Activated CD8-positive, alpha-beta memory T cell treated with anti-CD3 and anti-CD28 coated beads, Interleukin-2, amount 50 U/mL, for 1 hour (primary cell): ENCODE measurements around the gene PEPD.

Experiments
- DNase-seq: peaks from one replicate; pipeline ENCODE4 v3.0.0-alpha.2; 2020; ENCODE audit errors: extremely low read depth

Gene PEPD

DNA sequence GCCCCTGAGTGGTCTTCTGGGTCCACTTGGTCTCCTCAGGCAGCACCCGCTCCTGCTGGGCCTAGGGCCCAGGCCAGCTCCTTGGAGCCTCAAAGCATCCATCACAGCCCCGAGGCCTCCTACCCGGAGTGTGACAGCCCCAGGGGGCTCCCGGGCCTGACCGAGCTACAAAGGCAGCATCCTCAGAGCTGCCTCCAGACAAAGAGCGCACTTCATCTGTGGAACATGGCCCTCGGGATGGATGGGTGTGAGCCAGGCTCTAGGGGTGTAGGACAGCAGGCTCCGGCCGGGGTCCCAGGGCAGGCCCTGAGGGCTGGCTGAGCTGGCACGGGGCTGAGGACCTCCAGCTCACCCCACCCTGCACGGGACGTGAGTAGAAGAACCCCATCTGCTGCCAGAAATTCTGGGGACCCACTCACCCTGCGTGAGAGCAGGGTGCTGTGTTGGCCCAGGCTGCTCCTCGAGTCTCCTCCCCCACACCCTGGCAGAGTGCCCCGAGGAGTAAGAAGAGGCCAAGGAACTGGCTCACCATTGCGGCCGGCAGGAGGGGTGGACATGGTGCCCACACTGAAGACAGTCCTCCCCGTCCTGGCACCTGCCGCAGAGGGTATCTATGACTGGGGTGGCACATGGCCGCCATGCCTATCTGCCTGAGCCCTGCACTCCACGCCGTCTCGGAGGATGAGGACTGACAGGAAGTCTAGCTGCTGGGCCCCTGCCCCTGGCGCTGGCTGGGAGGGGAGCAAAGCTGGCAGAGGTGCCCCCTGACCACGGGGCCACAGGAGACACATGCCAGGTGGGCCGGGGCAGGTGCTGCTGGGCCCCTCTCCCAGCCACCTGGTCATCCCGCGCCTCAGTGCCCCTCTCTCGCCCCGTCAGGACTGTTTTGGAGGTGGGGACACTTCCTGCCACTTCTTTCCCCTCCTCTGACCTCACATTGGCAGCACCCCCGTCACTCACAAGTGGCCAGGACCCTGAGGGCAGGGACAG is 125.7 kb downstream of the PEPD start:
- DNase-seq, result no peak

DNA sequence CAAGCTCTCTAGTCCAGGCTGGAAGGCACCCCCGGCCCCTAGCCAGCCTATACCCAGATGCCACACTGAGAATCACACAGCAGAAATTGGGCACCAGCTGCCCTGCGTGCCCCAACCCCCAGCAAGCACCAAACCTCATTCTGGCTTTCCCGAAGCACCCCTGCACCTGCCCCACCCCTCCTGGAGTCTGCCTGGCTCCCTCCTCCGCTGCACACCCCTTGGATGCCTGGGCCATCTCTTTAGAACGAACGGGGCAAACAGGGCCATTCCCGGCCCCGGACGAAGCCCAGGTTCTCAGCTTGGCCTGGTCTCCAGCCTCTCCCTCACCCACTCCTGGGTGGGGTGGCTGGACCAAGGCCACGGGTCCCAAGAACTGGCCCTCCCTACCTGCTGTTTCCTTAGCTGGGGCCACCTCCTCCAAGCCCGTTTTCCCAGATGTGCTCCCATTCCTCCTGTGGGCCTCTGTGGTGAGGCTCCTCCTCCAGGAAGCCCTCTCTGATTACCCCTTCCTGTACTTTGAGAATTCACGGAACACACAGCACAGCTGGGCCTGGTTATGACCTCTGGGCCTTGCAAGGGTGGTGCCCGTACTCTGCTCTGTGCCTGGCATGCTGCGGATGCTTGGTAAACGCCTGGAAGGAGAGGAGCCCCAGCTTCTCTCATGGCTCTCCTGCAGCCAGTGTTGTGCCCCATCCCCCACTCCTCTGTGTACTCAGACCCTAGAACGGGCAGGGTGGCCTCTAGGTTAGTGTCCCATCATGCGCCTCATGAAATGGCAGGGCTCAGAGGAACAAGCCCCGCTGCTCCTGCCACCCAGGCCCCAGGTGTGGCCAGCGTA is 126.6 kb downstream of the PEPD start:
- DNase-seq, result no peak

DNA sequence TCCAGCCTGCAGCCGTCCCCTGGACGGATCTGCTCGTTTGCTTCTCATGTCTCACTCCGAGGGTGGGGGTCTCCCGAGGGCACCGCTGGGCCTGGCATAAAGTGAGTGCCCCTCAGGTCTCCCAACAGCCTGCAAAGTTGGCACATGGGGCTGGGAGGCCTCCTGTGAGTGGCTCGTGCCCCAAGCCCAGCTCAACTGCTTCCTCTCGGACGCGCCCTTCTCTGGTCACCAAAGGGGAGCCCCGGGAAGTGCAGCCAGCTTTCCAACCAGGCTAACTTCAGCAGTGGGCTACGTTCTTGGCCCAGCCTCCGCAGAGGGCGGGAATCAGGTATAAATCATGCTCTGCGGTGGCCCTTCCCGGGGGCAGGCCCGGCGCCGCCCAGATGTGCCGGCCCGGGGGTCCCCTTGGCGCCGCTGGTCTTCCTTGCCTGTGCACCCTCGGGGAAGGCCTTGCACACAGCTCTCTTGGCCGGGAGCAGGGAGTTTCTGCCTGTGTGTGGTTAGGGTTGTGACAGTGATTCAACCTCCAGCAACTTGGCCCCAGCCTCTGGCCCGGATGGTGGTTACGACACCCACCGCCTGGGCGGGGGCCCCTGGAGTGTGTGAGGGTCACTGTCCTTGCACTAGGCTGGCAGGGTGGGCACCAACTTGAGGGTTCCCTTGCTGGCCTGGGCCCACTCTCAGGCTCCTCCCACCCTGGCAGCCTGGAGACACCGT is 127.4 kb downstream of the PEPD start:
- DNase-seq, result no peak

DNA sequence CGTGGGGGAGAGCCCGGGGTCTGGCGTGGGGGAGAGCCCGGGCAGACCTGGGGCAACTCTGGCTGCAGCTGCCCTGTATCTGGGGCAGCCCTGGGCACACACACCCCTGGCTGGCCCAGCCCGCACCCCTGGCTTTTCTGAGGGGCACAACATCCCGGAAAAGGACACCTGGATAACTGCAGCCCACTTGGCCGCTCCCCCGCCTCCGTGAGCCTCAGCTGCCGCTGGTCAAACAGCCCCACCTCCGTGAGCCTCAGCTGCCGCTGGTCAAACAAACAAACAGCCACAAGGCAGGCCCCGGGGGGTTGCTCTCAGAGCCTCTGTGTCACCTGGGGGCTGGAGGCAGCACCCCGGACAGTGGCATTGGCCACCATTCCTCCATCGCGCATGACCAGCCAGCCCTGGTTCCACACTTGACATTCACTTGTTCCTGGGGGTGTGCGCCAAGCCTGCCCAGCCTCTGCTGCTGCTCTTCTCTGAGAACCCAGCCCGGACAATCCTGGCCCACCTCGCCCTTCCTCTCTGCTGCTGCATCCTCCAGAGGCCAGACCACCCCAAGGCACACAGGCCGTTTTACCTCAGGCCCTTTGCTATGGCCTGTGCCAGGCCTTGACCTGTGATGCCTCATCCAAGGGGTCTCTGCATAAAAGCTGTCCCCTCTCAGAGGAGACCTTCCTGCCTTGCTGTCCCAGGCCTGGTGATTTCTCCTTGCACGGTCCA is 128.1 kb downstream of the PEPD start:
- no peak for DNase-seq

DNA sequence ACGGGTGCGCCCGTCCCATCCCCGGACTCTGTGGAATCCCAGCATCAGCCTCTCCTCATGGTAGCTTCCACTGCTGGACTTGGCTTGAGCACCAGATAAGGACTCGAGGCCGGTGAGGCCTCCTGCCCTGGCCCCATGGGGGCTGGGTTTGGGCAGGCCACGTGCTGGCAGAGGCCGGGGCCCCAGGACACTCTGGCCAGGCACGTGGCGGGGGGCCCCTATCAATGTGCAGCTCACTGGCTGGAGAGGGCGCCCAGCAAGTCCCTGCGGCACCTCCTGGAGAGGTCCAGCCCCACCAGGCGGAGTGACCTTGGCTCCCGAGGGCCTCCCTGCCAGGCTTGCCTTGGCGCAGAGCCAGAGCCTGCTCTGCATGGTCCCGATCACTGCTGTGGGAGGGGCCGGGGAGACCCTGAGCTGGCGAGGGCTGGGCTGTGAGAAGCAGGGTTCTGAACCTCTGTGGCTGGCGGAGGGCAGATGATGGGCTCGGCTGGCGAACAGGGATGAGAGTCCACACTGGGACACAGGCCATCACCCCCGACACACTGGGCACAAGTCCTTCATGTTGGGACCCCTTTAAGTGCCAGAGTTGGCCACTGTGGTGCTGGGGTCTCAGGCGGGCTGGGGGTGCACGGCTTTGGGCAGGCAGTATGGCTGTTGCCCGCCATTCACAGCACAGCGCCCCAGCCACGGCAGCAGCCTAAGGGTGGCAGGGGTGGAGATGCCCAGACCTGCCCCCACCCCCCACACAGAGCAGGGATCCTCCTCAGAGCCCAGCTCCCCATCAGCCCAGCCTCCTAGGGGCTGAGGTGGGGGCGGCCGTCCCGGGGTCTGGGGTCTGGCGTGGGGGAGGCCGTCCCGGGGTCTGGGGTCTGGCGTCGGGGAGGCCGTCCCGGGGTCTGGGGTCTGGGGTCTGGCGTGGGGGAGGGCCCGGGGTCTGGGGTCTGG is 129.0 kb downstream of the PEPD start:
- no peak for DNase-seq

DNA sequence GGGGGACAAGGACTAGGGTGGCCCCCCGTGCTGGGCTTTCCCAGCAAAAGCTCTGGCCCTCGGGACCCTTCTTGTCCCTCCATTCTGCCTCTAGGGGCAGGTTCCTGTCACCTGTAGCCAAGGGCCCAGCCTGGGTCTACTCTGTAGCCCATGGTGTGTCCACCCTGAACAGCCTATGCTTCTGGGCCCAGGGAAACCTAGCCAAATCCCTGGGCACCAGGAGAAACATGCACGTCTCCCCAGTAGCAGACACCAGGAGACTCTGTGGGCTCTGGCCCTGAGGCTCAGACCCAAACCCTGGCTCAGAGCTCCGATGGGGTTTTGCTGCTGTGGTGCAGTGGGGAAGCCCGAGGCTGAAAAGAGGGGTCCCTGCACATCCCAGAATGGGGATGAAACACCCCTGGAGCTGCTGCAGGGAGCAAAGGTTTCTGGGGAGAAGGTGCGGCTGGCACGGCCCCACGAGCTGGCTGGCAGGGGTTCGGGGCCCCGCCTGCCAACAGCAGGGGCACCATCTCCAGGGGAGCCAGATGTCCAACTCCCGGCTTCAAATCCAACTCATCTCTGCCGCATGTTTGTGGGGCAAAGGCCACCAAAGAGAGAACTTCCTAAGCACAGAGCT is 129.9 kb downstream of the PEPD start:
- DNase-seq, result no peak

DNA sequence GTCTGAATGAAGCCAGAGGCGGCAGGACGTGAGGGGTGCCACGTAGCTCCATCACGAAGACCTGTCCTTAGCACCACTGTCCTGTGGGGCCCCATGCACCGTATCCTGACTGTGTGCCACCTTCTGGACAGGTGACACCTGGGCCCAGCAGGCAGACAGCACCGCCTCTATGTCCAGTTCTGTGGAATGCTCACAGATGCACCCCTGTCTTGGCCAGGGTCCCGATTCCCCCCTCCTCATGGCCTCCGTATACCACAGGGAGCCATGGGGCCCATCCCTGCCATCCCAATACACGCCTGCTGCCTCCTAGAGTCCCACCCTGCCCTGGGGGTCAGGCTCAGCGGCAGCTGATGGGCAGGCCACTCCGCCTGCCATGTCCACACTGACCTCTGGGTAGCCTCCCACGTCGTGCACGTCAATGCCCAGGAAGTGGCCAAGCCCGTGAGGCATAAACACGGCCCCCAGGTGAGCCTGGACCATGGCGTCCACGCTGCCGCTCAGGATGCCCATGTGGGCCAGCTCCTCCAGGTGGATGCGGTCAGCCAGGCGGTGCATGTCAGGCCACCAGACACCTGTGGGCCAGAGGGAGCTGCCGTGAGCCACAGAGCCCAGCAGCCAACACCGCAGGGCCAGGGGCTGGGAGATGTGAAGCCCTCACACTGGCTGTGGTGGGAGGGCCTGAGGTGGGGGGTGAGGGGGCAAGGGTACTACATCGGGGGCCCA is 130.5 kb downstream of the PEPD start:
- DNase-seq, result no peak

DNA sequence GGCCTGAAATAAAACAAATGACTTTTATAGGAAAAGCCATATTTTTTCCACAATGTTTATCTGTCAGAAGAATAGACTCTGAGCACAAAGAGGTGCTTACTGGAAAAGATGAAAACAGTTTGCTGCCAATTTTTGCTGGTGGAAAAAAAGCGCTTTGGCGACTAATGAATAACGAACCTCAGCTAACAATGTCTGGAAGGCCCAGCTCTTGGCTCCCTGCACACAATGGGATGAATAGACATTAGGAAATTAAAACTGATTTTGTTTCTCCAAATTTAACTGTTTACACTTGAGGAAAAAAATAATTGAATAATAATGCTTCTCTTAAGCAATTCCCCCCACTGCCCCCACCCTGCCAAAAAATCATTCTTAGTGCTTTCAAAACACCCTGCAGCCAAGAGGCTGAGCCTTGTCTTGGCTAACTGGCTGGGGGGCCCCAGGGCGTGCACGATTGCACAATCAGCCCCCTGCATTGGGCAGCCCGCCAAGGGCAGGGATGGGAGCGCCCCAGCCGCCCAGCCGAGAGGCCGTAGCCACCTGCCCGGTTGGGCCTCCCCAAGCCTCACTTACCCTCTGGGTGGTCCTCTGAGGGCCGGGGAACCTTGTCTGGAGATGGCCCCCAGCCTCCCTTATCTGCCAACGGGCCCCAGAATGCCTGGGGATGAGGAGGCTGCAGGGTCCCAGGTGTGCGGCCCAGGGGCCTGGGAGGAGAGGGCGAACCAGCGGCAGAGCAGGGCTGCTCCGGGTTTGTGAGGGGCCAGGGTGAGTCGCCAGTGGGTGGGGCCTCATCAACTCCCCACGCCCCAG is 131.3 kb downstream of the PEPD start:
- DNase-seq, result no peak

DNA sequence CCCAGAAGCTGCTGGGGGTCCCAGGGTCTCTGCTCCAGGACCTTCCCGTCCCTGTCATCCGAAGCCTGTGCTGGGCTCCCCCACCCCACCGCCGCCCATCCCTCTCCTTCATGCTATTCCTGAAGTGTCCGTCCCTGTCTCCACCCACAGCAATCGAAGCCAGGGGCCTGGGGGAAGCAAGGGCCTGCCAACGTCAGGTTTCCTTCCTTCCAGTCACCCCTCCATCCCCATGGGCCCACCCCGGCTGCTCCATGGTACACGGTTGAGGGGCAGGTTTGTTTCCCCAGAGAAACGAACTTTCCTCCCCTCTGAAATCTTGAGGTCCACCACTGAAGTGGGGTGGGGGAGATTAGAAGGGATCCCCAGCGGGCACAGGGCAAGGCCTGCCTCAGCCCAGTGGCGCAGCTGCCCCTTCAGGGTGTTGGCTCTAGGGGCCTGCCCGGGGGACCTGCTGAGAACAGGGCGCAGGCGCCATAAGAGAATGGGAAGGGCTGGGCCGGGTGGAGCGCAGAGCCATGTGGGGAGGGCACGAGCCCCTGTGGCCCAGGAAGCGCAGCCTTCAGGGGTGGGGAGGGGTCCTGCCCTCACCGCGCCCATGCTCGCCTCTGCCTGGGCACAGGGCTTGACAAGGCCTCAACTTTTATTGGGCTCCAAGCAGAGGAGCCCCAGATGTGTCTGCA is 132.0 kb downstream of the PEPD start:
- DNase-seq, result no peak

DNA sequence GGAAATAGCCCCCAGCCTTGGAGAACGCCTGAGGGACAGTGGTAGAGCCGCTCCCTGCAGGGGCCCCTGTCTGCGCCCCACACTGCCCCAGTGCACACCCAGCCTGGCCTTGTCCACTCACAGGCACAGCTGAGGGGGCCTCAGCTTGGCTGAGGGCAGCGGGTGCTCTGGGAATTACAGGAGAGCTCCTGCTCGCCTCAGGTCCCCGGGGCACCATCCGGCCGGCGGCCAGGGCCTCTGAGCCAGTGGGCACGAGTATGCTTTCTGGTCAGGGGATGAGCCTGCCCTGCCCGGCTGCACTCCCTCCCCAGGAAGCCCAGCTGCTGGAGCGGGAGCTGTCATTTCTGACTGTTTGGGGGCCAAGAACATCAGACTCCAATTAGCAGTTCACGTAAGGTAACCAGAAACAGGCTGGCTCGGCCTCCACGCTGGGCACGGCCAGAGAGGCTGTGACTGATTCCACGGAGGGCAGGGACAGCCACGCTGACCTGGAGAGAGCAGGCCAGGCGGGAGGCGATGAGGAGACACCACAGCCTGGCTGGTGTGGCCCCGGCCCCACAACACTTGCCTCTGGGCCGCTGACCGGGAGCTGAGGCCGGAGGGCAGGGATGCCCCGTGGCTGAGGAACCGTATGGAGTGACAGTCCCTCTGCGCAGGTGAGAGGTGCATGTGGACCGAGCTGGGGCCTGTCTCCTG is 132.7 kb downstream of the PEPD start:
- no peak for DNase-seq

DNA sequence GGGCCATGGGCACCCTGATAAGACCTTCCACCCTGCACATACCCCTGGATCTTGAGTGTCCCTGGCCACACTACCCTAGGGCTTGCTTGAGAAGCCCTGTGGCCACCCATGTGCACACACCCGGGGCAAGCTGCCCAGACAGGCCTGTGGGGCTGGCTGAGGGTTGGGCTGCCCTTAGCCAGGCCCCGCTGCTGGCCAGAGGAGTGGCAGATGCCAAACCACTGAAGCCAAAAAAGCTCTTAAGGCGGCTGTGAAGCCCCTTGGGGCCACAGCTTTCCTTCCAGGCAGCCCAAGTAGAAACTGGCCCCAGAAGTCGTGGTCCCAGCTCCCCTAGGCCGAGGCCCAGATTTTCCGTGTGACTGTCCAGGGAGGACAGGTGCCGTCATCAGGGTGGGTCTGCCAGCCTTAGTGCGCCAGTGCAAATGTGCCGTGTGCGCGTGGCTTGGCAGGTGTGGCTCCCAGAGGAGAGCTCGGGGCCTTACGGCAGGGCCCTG is 133.3 kb downstream of the PEPD start:
- no peak for DNase-seq

DNA sequence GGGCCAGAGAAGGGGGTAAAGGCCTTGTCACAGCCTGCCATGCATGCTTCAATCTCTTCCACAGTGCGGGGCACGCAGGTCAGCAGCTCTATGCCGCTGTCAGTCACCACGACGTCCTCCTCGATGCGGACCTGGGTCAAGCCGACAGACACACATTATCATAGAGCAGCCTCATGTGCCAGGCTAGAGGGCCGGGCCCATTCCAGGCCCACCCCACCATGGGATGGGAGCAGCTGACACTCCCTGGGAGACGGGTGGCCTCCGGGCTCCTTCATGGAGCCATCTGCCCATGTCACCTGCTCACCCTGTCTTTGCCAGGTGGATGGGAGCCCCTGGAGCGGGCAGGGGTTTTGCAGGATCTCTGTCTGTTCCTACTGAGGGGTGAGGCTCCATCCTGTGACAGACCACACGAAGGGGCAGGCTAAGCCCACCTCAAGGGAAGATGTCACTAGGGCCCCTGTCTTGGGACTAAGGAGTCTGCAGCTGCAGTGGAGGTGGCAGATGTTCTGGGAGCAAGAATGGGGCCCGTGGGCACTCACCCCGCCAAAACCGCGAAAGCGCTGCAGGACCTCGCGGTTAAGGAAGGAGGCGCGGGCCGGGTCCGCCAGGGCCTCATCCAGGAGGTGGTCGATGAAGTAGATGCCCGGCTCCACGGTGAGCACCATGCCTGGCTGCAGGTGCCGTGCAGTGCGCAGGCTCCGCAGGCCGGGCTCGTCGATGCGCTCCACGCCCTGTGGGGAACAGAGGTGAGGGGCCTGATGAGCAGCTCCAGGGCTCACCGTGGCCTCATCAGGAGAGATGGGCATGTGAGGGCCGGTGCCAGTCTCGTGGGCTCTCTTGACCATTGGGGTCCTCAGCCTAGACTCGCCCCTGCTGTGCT is 134.0 kb downstream of the PEPD start:
- DNase-seq, result no peak

DNA sequence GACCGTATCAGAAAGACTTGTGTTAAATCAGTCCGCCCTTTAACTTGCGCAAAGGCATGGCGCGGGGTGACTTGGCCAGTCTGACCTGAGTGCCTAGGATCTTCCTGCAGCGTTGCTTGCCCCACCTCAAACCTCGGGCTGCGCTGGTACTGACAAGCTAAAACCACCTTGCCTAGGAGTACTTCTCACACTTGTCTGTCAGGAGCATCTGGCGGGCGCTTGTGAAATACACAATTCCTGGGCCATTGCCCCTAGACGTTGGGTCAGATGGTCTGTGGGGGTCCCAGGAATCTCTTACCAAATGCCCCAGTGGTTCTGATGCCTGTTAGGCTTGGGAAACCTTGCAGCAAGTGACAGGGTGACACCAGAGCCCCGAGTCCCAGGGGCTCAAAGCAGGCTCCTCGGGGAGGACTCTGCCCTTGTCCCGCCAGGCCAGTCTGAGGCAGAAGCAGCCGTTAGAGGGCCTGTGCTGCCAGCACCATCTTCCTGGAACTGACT is 135.2 kb downstream of the PEPD start:
- DNase-seq, result no peak

DNA sequence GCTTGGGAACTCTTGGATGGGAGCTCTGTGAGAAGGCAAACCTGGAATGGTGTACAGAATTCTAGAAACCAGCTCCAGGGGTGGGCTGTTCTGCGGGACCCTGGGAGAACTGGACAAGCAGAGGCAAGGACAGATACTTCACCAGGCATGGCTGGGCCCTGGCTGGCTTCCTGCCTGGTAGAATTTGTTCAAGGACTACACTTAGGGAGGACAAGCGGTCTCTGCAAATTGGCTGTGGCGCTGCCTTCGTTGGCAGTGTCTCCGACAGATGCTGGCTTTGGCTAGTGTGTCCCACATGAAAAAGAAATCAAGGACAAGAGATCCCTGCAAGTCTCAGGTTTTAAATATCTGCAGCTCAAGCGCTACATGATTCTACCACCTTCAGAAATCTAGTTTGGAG is 135.6 kb downstream of the PEPD start:
- DNase-seq, result no peak

DNA sequence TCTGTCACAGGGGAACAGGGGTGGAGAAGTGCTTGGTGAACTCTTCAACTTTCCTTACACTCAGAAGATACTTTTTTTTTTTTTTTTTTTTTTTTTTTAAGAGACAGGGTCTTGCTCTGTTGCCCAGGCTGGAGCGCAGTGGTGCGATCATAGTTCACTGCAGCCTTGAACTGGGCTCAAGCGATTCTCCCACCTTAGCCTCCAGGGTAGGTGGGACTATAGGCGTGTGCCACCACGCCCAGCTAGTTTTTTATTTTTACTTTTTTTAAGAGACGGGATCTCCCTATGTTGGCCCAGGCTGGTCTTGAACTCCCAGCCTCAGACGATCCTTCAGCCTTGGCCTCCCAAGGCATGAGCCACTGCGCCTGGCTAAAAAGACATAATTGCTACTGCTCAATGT is 136.6 kb downstream of the PEPD start:
- no peak for DNase-seq
